Small intestine (tissue), 7 donors: ENCODE data around the gene TYMP. TPM values are rescaled to one million over a fixed set of nuclear protein-coding genes. Genes with fewer than 3 reads are reported as not detected.

Source experiments
- DNase-seq, 2 donors: peaks; one replicate each; pipeline versions ENCODE4 v3.0.0 to v3.0.0-alpha.2; 2013
- FAIRE-seq: peaks from 2 replicates; lab custom pipeline; 2012; peaks lifted over from hg19 to GRCh38; lab: Jason Lieb, UNC
- H3K27ac ChIP-seq, 3 donors: one replicate each; pipeline ENCODE4 v1.5.1; 2013; ENCODE audit warnings: low read length in 2 of 3, mild to moderate bottlenecking in 2 of 3, control low read depth in 1 of 3, inconsistent platforms in 1 of 3, low read depth in 1 of 3, moderate library complexity in 1 of 3
- H3K27me3 ChIP-seq, 3 donors: one replicate each; pipeline ENCODE4 v1.6.1; 2013; ENCODE audit warnings: low read length in 3 of 3, inconsistent platforms in 1 of 3; ENCODE audit not compliant: control insufficient read depth in 3 of 3, insufficient read depth in 3 of 3
- H3K36me3 ChIP-seq, 3 donors: one replicate each; pipeline ENCODE4 v1.6.1; 2013; ENCODE audit warnings: low read length in 3 of 3, inconsistent platforms in 1 of 3, low read depth in 1 of 3, mild to moderate bottlenecking in 1 of 3, moderate library complexity in 1 of 3; ENCODE audit not compliant: control insufficient read depth in 3 of 3, insufficient read depth in 2 of 3
- H3K4me1 ChIP-seq, 3 donors: one replicate each; pipeline ENCODE4 v1.6.1; 2013; ENCODE audit warnings: low read length in 2 of 3, inconsistent platforms in 1 of 3, low read depth in 1 of 3, mild to moderate bottlenecking in 1 of 3, moderate library complexity in 1 of 3; ENCODE audit not compliant: control insufficient read depth in 3 of 3, insufficient read depth in 2 of 3
- H3K4me3 ChIP-seq, 3 donors: one replicate each; pipeline ENCODE4 v1.5.1; 2013; ENCODE audit warnings: low read length in 3 of 3, control low read depth in 1 of 3, inconsistent platforms in 1 of 3, low read depth in 1 of 3, mild to moderate bottlenecking in 1 of 3, moderate library complexity in 1 of 3
- H3K9me3 ChIP-seq, 2 donors: one replicate each; pipeline ENCODE4 v1.6.1; 2013; ENCODE audit warnings: low read depth in 1 of 2, low read length in 1 of 2; ENCODE audit not compliant: control insufficient read depth in 2 of 2, insufficient read depth in 1 of 2
- WGBS, 3 donors: extraction: QIAGEN DNeasy Blood & Tissue Kit; methylation state at CpG; one replicate each; pipeline ENCODE4 v1.1.7; 2013; 5-methylcytosine and 5-hydroxymethylcytosine counted together
- polyA plus RNA-seq, 4 donors: library from polyadenylated mRNA; stranded (reverse) in 3 of 4; unstranded in 1 of 4; fragments of 200-250 nt in 3 of 4; fragments of 120-200 nt in 1 of 4; gene quantifications; one replicate each; pipeline versions ENCODE4 v1.2.1 to v1.2.3, GENCODE V29; 2013
- donor health status: healthy with polysubstance abuse.
- donor health status: control.
- donor health status: control.
- donor health status: Bipolar disorder and iron deficiency.
- donor health status: healthy.

The TYMP gene
- polyA plus RNA-seq, 4 donors = 10.7 to 172 (median 90.0) TPM

DNA sequence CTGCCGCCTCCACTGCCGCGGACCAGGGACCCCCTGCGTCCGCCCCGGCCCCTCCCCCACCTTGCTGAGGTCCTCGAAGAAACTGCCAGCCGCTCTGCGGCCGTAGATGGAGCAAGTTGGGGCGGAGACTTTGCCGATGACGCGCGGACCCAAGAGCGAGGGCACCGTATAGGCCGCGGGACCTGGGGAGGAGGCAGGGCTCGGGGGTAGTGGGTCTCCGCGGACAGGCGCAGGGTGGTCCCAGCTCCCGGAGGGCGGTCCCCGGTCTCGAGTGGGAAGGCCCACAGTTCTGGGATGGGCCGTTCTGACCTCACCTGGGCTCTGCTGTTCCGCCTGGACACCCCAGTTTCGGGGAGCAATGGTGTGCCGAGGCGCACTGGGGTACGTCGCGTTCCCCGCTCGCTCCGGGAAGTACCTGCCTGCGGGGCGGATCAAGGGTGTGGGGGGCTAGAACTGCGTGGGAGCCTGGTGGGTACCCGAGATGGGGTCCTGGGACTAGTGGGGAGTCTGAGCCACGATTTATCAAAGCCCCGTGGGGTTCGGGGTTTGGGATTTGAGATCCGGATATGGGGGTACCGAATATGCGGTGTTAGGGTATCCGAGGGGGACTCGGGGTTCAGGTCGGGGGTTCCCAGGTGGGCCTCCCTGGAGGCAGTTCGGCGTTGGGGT, 1.2 kb upstream of the TYMP start:
- no peak for FAIRE-seq

GRCh38 chr22:50530580-50530876, 716 bp upstream of the TYMP start:
- no peak for FAIRE-seq
- DNase-seq = no peak

More for the DNA sequence above, 1.2 kb upstream of the TYMP start:
- 1 to 2% (median 1%) methylated on average over 48 to 53 of the region's 53 CpGs for WGBS, 3 donors
- H3K4me3 ChIP-seq = peak overlapping the region; percentile 45 to 76 (median 57)
- DNase-seq = peak; percentile 91 to 93
- H3K4me1 ChIP-seq = peaks cover 0 to 52% (median 6%) of the 10 kb centered on the region in 3 donors
- no peaks in the 10 kb centered on the region for H3K9me3 ChIP-seq
- peak overlapping the region; percentile 84 to 100 (median 95) for H3K27ac ChIP-seq
- peaks cover 0 to 37% (median 0%) of the 10 kb centered on the region in 3 donors for H3K27me3 ChIP-seq
- H3K36me3 ChIP-seq = peaks cover 0 to 3% (median 0%) of the 10 kb centered on the region in 3 donors

GRCh38 chr22:50529416-50529896, 356 bp downstream of the TYMP start:
- Histone ChIP-seq H3K36me3 (peaks cover 0 to 3% (median 0%) of the 10 kb centered on the region in 3 donors), H3K9me3 (no peaks in the 10 kb centered on the region), H3K27me3 (peaks cover 0 to 37% (median 0%) of the 10 kb centered on the region in 3 donors), H3K4me3 (peak overlapping the region; percentile 40 to 57 (median 47)), H3K27ac (peak overlapping the region; percentile 76 to 100 (median 95)), H3K4me1 (peaks cover 0 to 53% (median 6%) of the 10 kb centered on the region in 3 donors)
- DNase-seq (no peak), FAIRE-seq (no peak)
- 15 to 21% (median 20%) methylated on average over 39 to 50 of the region's 50 CpGs for WGBS, 3 donors

More at GRCh38 chr22:50530580-50530876, 716 bp upstream of the TYMP start:
- H3K4me1 ChIP-seq = peaks cover 0 to 52% (median 6%) of the 10 kb centered on the region in 3 donors
- peaks cover 0 to 3% (median 0%) of the 10 kb centered on the region in 3 donors for H3K36me3 ChIP-seq
- peak overlapping the region; percentile 84 to 100 (median 95) for H3K27ac ChIP-seq
- peaks cover 0 to 37% (median 0%) of the 10 kb centered on the region in 3 donors for H3K27me3 ChIP-seq
- H3K4me3 ChIP-seq = peak overlapping the region; percentile 45 to 76 (median 57)
- 0 to 2% (median 0%) methylated on average over 14 to 21 of the region's 21 CpGs for WGBS, 3 donors
- H3K9me3 ChIP-seq = no peaks in the 10 kb centered on the region

DNA sequence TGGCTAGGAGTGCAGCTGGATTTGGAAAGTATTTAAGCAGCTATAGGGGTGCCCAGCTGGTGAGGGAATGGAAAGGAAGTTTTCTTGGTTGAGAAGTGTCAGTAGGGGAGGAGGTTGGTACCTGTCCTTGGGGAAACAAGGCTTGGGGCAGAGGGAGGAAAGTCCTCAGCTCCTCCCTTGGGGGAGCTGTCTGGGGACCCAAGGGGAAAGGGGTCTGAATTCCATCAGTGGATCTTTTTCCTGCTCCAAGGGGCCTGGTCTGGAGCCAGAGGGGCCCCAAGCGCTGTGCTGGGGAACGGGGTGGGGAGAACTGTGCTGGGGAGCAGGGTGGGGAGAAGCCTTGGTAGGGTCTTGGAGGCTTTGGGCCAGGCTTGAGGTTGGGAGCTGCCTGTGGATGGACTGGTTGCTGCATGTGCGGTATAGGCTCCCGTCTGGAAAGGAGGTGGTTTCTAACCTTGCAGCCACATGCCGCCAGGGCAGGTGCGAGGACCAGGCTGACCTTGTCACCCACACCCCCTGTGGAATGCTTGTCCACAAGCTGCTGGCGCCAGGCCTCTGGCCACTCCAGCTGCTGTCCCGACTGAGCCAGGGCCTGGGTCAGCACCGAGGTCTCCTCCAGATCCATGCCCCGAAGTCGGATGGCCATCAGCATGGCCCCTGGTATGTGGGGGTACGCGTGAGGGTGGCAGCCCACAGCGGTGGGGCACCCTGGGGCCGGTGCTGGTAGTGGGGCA, 963 bp downstream of the TYMP start:
- FAIRE-seq (no peak), DNase-seq (peak; percentile 21 to 39)
- H3K4me1 ChIP-seq = peaks cover 0 to 53% (median 6%) of the 10 kb centered on the region in 3 donors
- peaks cover 0 to 34% (median 0%) of the 10 kb centered on the region in 3 donors for H3K27me3 ChIP-seq
- no peaks in the 10 kb centered on the region for H3K9me3 ChIP-seq
- H3K27ac ChIP-seq = peak overlapping the region; percentile 76 to 100 (median 95)
- H3K4me3 ChIP-seq = peak overlapping the region; percentile 40 to 57 (median 47)
- peaks cover 0 to 8% (median 0%) of the 10 kb centered on the region in 3 donors for H3K36me3 ChIP-seq
- WGBS, 3 donors = 56 to 59% (median 59%) methylated on average over 13 to 15 of the region's 15 CpGs

- WGBS, 3 donors = 69 to 85% (median 77%) methylated on average over 18 of the region's 18 CpGs
- peak in 1 of 2 donors; percentile 42 for DNase-seq
- H3K9me3 ChIP-seq = no peaks in the 10 kb centered on the region
- peak overlapping the region in 1 of 3 donors; percentile 57 for H3K4me3 ChIP-seq
- H3K36me3 ChIP-seq = peaks cover 0 to 15% (median 0%) of the 10 kb centered on the region in 3 donors
- H3K4me1 ChIP-seq = peaks cover 0 to 53% (median 7%) of the 10 kb centered on the region in 3 donors
- no peak for FAIRE-seq
- peaks cover 0 to 30% (median 0%) of the 10 kb centered on the region in 3 donors for H3K27me3 ChIP-seq
- peak overlapping the region in 2 of 3 donors; percentile 95 to 100 for H3K27ac ChIP-seq
Measured at GRCh38 chr22:50527921-50528681, 1.7 kb downstream of the TYMP start.

- peaks cover 3 to 25% (median 3%) of the 10 kb centered on the region in 3 donors for H3K36me3 ChIP-seq
- peaks cover 0 to 23% (median 0%) of the 10 kb centered on the region in 3 donors for H3K27me3 ChIP-seq
- H3K27ac ChIP-seq = peak overlapping the region; percentile 86 to 100 (median 91)
- DNase-seq (peak in 1 of 2 donors; percentile 24), FAIRE-seq (no peak)
- WGBS, 3 donors = 46 to 61% (median 48%) methylated on average over 28 to 29 of the region's 29 CpGs
- H3K4me1 ChIP-seq = peaks cover 0 to 52% (median 7%) of the 10 kb centered on the region in 3 donors
- H3K4me3 ChIP-seq = peak overlapping the region; percentile 62 to 79 (median 74)
- H3K9me3 ChIP-seq = no peaks in the 10 kb centered on the region
Measured at GRCh38 chr22:50526834-50527801, 2.7 kb downstream of the TYMP start.

GRCh38 chr22:50526108-50526833, 3.5 kb downstream of the TYMP start:
- Histone ChIP-seq H3K4me3 (peak overlapping the region; percentile 62 to 79 (median 74)), H3K27ac (peak overlapping the region; percentile 86 to 100 (median 91)), H3K36me3 (peaks cover 3 to 34% (median 10%) of the 10 kb centered on the region in 3 donors), H3K27me3 (peaks cover 0 to 16% (median 0%) of the 10 kb centered on the region in 3 donors), H3K4me1 (peaks cover 0 to 49% (median 7%) of the 10 kb centered on the region in 3 donors), H3K9me3 (no peaks in the 10 kb centered on the region)
- DNase-seq (peak; percentile 75 to 91), FAIRE-seq (no peak)
- WGBS, 3 donors = 1 to 4% (median 1%) methylated on average over 33 to 77 of the region's 77 CpGs
